ENCODE measurements around the gene CTXN1. TPM values are rescaled to one million over a fixed set of nuclear protein-coding genes. Genes with fewer than 3 reads are reported as not detected.

The CTXN1 gene
- total and polyA plus RNA-seq, 8 donors, result 0.67 to 5.1 (median 1.7) TPM

- Histone ChIP-seq H3K27me3 (no peaks in the 10 kb centered on the region), H3K36me3 (peaks cover 0 to 35% (median 0%) of the 10 kb centered on the region in 3 donors), H3K27ac (no peak overlapping the region)
These were observed 40.2 kb upstream of the CTXN1 start for GRCh38 chr19:7965921-7966665.

GRCh38 chr19:7965259-7965841 is 39.4 kb upstream of the CTXN1 start:
- ATAC-seq, result no peak
- no peak for TF ChIP-seq CTCF (IDR thresholded peaks at IDR 0.05)
- intact Hi-C loops (cut with DNase I), result no loop called here
- no peak overlapping the region for H3K4me3 ChIP-seq
- H3K27ac ChIP-seq, result no peak overlapping the region
- H3K36me3 ChIP-seq, result peaks cover 0 to 35% (median 0%) of the 10 kb centered on the region in 3 donors
- H3K4me1 ChIP-seq, result no peaks in the 10 kb centered on the region
- DNase-seq, result peak in 1 of 6 donors; percentile 4
- FAIRE-seq, result no peak
- 87 to 89% methylated on average over 12 of the region's 12 CpGs for WGBS, 2 donors
- H3K27me3 ChIP-seq, result no peaks in the 10 kb centered on the region
- H3K9me3 ChIP-seq, result no peaks in the 10 kb centered on the region

More at GRCh38 chr19:7965921-7966665, 40.2 kb upstream of the CTXN1 start:
- ATAC-seq (no peak), FAIRE-seq (no peak), DNase-seq (peak in 1 of 6 donors; percentile 8)
- H3K4me3 ChIP-seq, result no peak overlapping the region
- WGBS, 2 donors, result 88% methylated on average over 12 of the region's 12 CpGs
- no peaks in the 10 kb centered on the region for H3K9me3 ChIP-seq
- no peak for TF ChIP-seq CTCF (IDR thresholded peaks at IDR 0.05)
- no peaks in the 10 kb centered on the region for H3K4me1 ChIP-seq
- intact Hi-C loops (cut with DNase I), result no loop called here

- FAIRE-seq, result no peak
- intact Hi-C loops (cut with DNase I), result no loop called here
- TF ChIP-seq CTCF (IDR thresholded peaks at IDR 0.05), result no peak
- ATAC-seq, result no peak
- peak in 2 of 6 donors; percentile 46 to 53 for DNase-seq
- Histone ChIP-seq H3K4me1 (no peaks in the 10 kb centered on the region), H3K9me3 (no peaks in the 10 kb centered on the region), H3K27me3 (no peaks in the 10 kb centered on the region), H3K27ac (no peak overlapping the region), H3K36me3 (peaks cover 0 to 35% (median 0%) of the 10 kb centered on the region in 3 donors), H3K4me3 (no peak overlapping the region)
- WGBS, 2 donors, result 94 to 95% methylated on average over 25 of the region's 25 CpGs
These were observed 37.6 kb upstream of the CTXN1 start for GRCh38 chr19:7963566-7963965.

GRCh38 chr19:7962644-7963268 is 36.8 kb upstream of the CTXN1 start:
- no peak for FAIRE-seq
- intact Hi-C loops (cut with DNase I), result no loop called here
- H3K36me3 ChIP-seq, result peaks cover 0 to 35% (median 0%) of the 10 kb centered on the region in 3 donors

More at GRCh38 chr19:7962644-7963268, 36.8 kb upstream of the CTXN1 start:
- no peak for ATAC-seq
- Histone ChIP-seq H3K9me3 (no peaks in the 10 kb centered on the region), H3K27ac (no peak overlapping the region), H3K27me3 (no peaks in the 10 kb centered on the region), H3K4me3 (no peak overlapping the region), H3K4me1 (no peaks in the 10 kb centered on the region)
- 72 to 78% methylated on average over 22 of the region's 22 CpGs for WGBS, 2 donors
- TF ChIP-seq CTCF (IDR thresholded peaks at IDR 0.05), result no peak
- DNase-seq, result peak in 1 of 6 donors; percentile 9
